ENCODE data around the gene HSPD1. TPM values are rescaled to one million over a fixed set of nuclear protein-coding genes. Genes with fewer than 3 reads are reported as not detected.

HSPD1 gene
- total and polyA plus RNA-seq, 10 of the 15 experiments (the other 5 are each of a cell fraction or from before 2014, with no cell fraction given), result 345 to 1,169 (median 695) TPM

- no peak overlapping the region for H3K9ac ChIP-seq (ENCODE audit: control insufficient read depth, insufficient read depth, low read length)
- no peak overlapping the region for H3K4me3 ChIP-seq
- DNase-seq (ENCODE audit: low read depth, low spot score) (no peak), FAIRE-seq (no peak), ATAC-seq (no peak)
- ChIA-PET SMC1A (ENCODE audit: uncharacterized antibody, unreplicated experiment) (interaction anchor here (1.0 to 1.8 kb wide), 3 partner anchors 9 to 81 kb away, joined by 3 to 6 read pairs (median 3); no protein-coding TSS in a partner anchor), CTCF (interaction anchor here (0.9 kb wide), 1 partner anchor 21 kb away, joined by 4 read pairs; no protein-coding TSS in a partner anchor), POLR2A (no interaction called here), RAD21 (ENCODE audit: unreplicated experiment) (interaction anchor here (1.6 kb wide), 1 partner anchor 41 kb away, joined by 3 read pairs; no protein-coding TSS in a partner anchor)
- H3K9me3 ChIP-seq (replicated peaks; ENCODE audit: control insufficient read depth, insufficient read depth, low read length), result no peaks in the 10 kb centered on the region; the same call in 2 of the 3 replicates
- peaks cover 5 to 40% of the 10 kb centered on the region in 2 experiments for H3K36me3 ChIP-seq (ENCODE audit: control insufficient read depth in 2 of 2, insufficient read depth in 2 of 2, low read length in 1 of 2)
- H3K27ac ChIP-seq (ENCODE audit: control insufficient read depth, insufficient read depth), result no peak overlapping the region
- BruUV-seq (replicated peaks), result no TSS peak
- no peaks in the 10 kb centered on the region for H3K4me1 ChIP-seq (ENCODE audit: control insufficient read depth, insufficient read depth, low read length)
- no peaks in the 10 kb centered on the region for H3K27me3 ChIP-seq (replicated peaks in 1 of 2; ENCODE audit: control insufficient read depth in 2 of 2, insufficient read depth in 2 of 2, low read length in 1 of 2)
- no peaks in the 10 kb centered on the region for H4K20me1 ChIP-seq (ENCODE audit: control insufficient read depth, insufficient read depth)
- peaks cover 4% of the 10 kb centered on the region for H3K79me2 ChIP-seq (ENCODE audit: control insufficient read depth, insufficient read depth, low read length)
- TF ChIP-seq STAT3 (IDR thresholded peaks at IDR 0.05; ENCODE audit: low read depth, low read length) (no peak), RCOR1 (conservative IDR thresholded peaks at IDR 0.05; ENCODE audit: low read depth, low read length) (no peak), SRF (IDR thresholded peaks at IDR 0.05; ENCODE audit: low read depth in 2 of 2, low read length in 2 of 2) (no peak)
- no peak overlapping the region for H2AFZ ChIP-seq (ENCODE audit: control insufficient read depth, low read depth, low read length)
- 0% methylated on average over 1 of the region's 1 CpG for WGBS (ENCODE audit: insufficient coverage, insufficient replicate concordance, low lambda C conversion rate, missing lambda C conversion rate)
- intact Hi-C loops (cut with micrococcal nuclease; ENCODE audit: unreplicated experiment) (no loop called here), in situ Hi-C loops (cut with MboI) (no loop called here)
- H3K4me2 ChIP-seq (ENCODE audit: control insufficient read depth, insufficient read depth), result no peak overlapping the region
Observed at GRCh38 chr2:197539734-197540133, 40.1 kb upstream of the HSPD1 start.

- ATAC-seq (no peak), DNase-seq (ENCODE audit: low read depth, low spot score) (no peak), FAIRE-seq (no peak)
- in situ Hi-C loops (cut with MboI), result no loop called here
- Histone ChIP-seq H3K79me2 (ENCODE audit: control insufficient read depth, insufficient read depth, low read length) (peaks cover 8% of the 10 kb centered on the region), H3K9ac (ENCODE audit: control insufficient read depth, insufficient read depth, low read length) (no peak overlapping the region), H3K36me3 (ENCODE audit: control insufficient read depth in 2 of 2, insufficient read depth in 2 of 2, low read length in 1 of 2) (peaks cover 4 to 39% of the 10 kb centered on the region in 2 experiments), H3K9me3 (replicated peaks; ENCODE audit: control insufficient read depth, insufficient read depth, low read length) (no peaks in the 10 kb centered on the region), H4K20me1 (ENCODE audit: control insufficient read depth, insufficient read depth) (no peaks in the 10 kb centered on the region), H3K27me3 (replicated peaks in 1 of 2; ENCODE audit: control insufficient read depth in 2 of 2, insufficient read depth in 2 of 2, low read length in 1 of 2) (no peaks in the 10 kb centered on the region), H3K4me3 (no peak overlapping the region), H3K4me1 (ENCODE audit: control insufficient read depth, insufficient read depth, low read length) (no peaks in the 10 kb centered on the region), H3K27ac (ENCODE audit: control insufficient read depth, insufficient read depth) (no peak overlapping the region), H2AFZ (ENCODE audit: control insufficient read depth, low read depth, low read length) (no peak overlapping the region), H3K4me2 (ENCODE audit: control insufficient read depth, insufficient read depth) (no peak overlapping the region)
- WGBS (ENCODE audit: insufficient coverage, insufficient replicate concordance, low lambda C conversion rate, missing lambda C conversion rate), result 100% methylated on average over 2 of the region's 2 CpGs
- ChIA-PET POLR2A (interaction anchor here (1.1 kb wide), 1 partner anchor 39 kb away, joined by 3 read pairs; the partner anchor contains the start of genes HSPD1 and HSPE1), RAD21 (ENCODE audit: unreplicated experiment) (interaction anchor here (1.6 kb wide), 1 partner anchor 40 kb away, joined by 3 read pairs; no protein-coding TSS in a partner anchor), CTCF (interaction anchor here (1.1 kb wide), 1 partner anchor 176 kb away, joined by 3 read pairs; no protein-coding TSS in a partner anchor), SMC1A (ENCODE audit: uncharacterized antibody, unreplicated experiment) (interaction anchor here (1.0 to 1.8 kb wide), 4 partner anchors 8 to 54 kb away, joined by 3 to 6 read pairs (median 3); no protein-coding TSS in a partner anchor)
- intact Hi-C loops (cut with micrococcal nuclease; ENCODE audit: unreplicated experiment), result no loop called here
- no TSS peak for BruUV-seq (replicated peaks)
- no peak for TF ChIP-seq SMARCA5 (IDR thresholded peaks at IDR 0.05)
- TF ChIP-seq TBL1XR1 (IDR thresholded peaks at IDR 0.05; ENCODE audit: low read depth, low read length), result no peak
- no peak for TF ChIP-seq NFYB (IDR thresholded peaks at IDR 0.05; ENCODE audit: insufficient read depth, low read depth, low read length)
- TF ChIP-seq PRDM15 (CRISPR knock-in tag; IDR thresholded peaks at IDR 0.05), result no peak
- no peak for TF ChIP-seq USF2 (IDR thresholded peaks at IDR 0.05; ENCODE audit: borderline replicate concordance, low read depth, low read length)
- no peak for TF ChIP-seq MXI1 (IDR thresholded peaks at IDR 0.05; ENCODE audit: low read depth, low read length)
- TF ChIP-seq CREM (IDR thresholded peaks at IDR 0.05; ENCODE audit: low read depth), result no peak
- no peak for TF ChIP-seq MEF2A (IDR thresholded peaks at IDR 0.05; ENCODE audit: insufficient read depth, low read depth, low read length)
- TF ChIP-seq POLR2AphosphoS5 (IDR thresholded peaks at IDR 0.05; ENCODE audit: low read length), result no peak
Observed at GRCh38 chr2:197538412-197538811, 38.8 kb upstream of the HSPD1 start.
